CD14-positive monocyte (primary cell): ENCODE results near the gene UBQLN2. TPM values are rescaled to one million over a fixed set of nuclear protein-coding genes. Genes with fewer than 3 reads are reported as not detected.

Experiments
- DNase-seq, 3 donors: peaks; one replicate each; pipeline ENCODE4 v3.0.0-alpha.2; 2011 to 2022
- H2AFZ ChIP-seq: 2 replicates; pipeline ENCODE4 v1.6.0; 2012; ENCODE audit warnings: mild to moderate bottlenecking, low read depth, low read length, inconsistent platforms; ENCODE audit not compliant: insufficient read depth, poor library complexity, severe bottlenecking
- H3K27ac ChIP-seq, 2 donors: 1 replicate in 1 of 2; 2 replicates in 1 of 2; pipeline ENCODE4 v1.5.1; 2012 to 2013; ENCODE audit warnings: low read length in 2 of 2, control low read depth in 1 of 2, inconsistent platforms in 1 of 2, low read depth in 1 of 2, mild to moderate bottlenecking in 1 of 2
- H3K27me3 ChIP-seq, 2 donors: one replicate each; pipeline versions ENCODE4 v1.6.0 to v1.6.1; 2011 to 2013; ENCODE audit warnings: low read length in 2 of 2; ENCODE audit not compliant: control insufficient read depth in 2 of 2, insufficient read depth in 2 of 2
- H3K36me3 ChIP-seq, 2 donors: replicated peaks in 1 of 2; 1 replicate in 1 of 2; 2 replicates in 1 of 2; pipeline versions ENCODE4 v1.5.1 to v1.6.1; 2012 to 2013; ENCODE audit warnings: low read length in 2 of 2, control low read depth in 1 of 2, inconsistent platforms in 1 of 2, mild to moderate bottlenecking in 1 of 2; ENCODE audit not compliant: insufficient read depth in 2 of 2, control insufficient read depth in 1 of 2
- H3K4me1 ChIP-seq, 2 donors: 1 replicate in 1 of 2; 2 replicates in 1 of 2; pipeline versions ENCODE4 v1.5.1 to v1.6.1; 2012 to 2013; ENCODE audit warnings: low read length in 2 of 2, control low read depth in 1 of 2, inconsistent platforms in 1 of 2, mild to moderate bottlenecking in 1 of 2, moderate library complexity in 1 of 2; ENCODE audit not compliant: insufficient read depth in 2 of 2, control insufficient read depth in 1 of 2
- H3K4me2 ChIP-seq: replicated peaks from 2 replicates; pipeline ENCODE3; 2012; ENCODE audit warnings: low read length, moderate library complexity, mild to moderate bottlenecking; ENCODE audit not compliant: poor library complexity, severe bottlenecking; ENCODE audit errors: extremely low read depth
- H3K4me3 ChIP-seq, 3 experiments: fragments of 200-600 bp in 1 of 3; sonication (generic) in 1 of 3; replicated peaks in 1 of 3; 1 replicate in 2 of 3; 2 replicates in 1 of 3; pipeline ENCODE4 v1.5.1; 2011 to 2013; ENCODE audit warnings: low read length in 3 of 3, mild to moderate bottlenecking in 3 of 3, control low read depth in 2 of 3, low read depth in 2 of 3, inconsistent platforms in 1 of 3, moderate library complexity in 1 of 3
- H3K79me2 ChIP-seq: 2 replicates; pipeline ENCODE4 v1.6.0; 2012; ENCODE audit warnings: mild to moderate bottlenecking, control low read depth, inconsistent platforms, low read length, moderate library complexity; ENCODE audit not compliant: insufficient read depth
- H3K9ac ChIP-seq: 2 replicates; pipeline ENCODE4 v1.6.0; 2017; ENCODE audit warnings: low read length, mild to moderate bottlenecking; ENCODE audit not compliant: insufficient read depth, poor library complexity, severe bottlenecking
- H3K9me3 ChIP-seq, 2 donors: replicated peaks in 1 of 2; 1 replicate in 1 of 2; 2 replicates in 1 of 2; pipeline versions ENCODE4 v1.5.1 to v1.6.1; 2012 to 2013; ENCODE audit warnings: low read length in 2 of 2, control low read depth in 1 of 2; ENCODE audit not compliant: control insufficient read depth in 1 of 2, insufficient read depth in 1 of 2
- H4K20me1 ChIP-seq: 2 replicates; pipeline ENCODE4 v1.6.0; 2012; ENCODE audit warnings: mild to moderate bottlenecking, low read length, control low read depth, moderate library complexity; ENCODE audit not compliant: insufficient read depth
- H3K27ac Mint-ChIP-seq, 7 donors: one replicate each; pipeline ENCODE4 v1.8.0; 2020; ENCODE audit warnings: mild to moderate bottlenecking in 7 of 7, mixed read lengths in 7 of 7, moderate library complexity in 6 of 7, inconsistent platforms in 2 of 7
- H3K27me3 Mint-ChIP-seq, 3 donors: one replicate each; pipeline ENCODE4 v1.8.0; 2021 to 2022; ENCODE audit warnings: low read depth in 3 of 3, mild to moderate bottlenecking in 3 of 3, mixed read lengths in 3 of 3, moderate library complexity in 3 of 3, inconsistent platforms in 1 of 3
- H3K36me3 Mint-ChIP-seq, 2 donors: one replicate each; pipeline ENCODE4 v1.8.0; 2020; ENCODE audit warnings: mixed read lengths in 2 of 2, inconsistent platforms in 1 of 2, mild to moderate bottlenecking in 1 of 2
- H3K4me1 Mint-ChIP-seq: one replicate; pipeline ENCODE4 v1.8.0; 2020; ENCODE audit warnings: mild to moderate bottlenecking, mixed read lengths
- H3K4me3 Mint-ChIP-seq, 2 donors: one replicate each; pipeline ENCODE4 v1.8.0; 2020; ENCODE audit warnings: mild to moderate bottlenecking in 2 of 2, mixed read lengths in 2 of 2, moderate library complexity in 1 of 2
- H3K9me3 Mint-ChIP-seq, 7 donors: one replicate each; pipeline ENCODE4 v1.8.0; 2020 to 2022; ENCODE audit warnings: mixed read lengths in 7 of 7, mild to moderate bottlenecking in 6 of 7, moderate library complexity in 6 of 7, inconsistent platforms in 2 of 7
- WGBS: methylation state at CpG from one replicate; pipeline ENCODE4 v1.1.5; 2013; ENCODE audit warnings: missing lambda C conversion rate; ENCODE audit not compliant: insufficient coverage; 5-methylcytosine and 5-hydroxymethylcytosine counted together
- intact Hi-C, 2 donors: fragments of 100-400 bp; cut with micrococcal nuclease; formaldehyde crosslinking; loops; one replicate each; pipeline versions ENCODE4 v1.15.0 to v1.15.1; 2023
- polyA plus RNA-seq, 3 donors: library from polyadenylated mRNA; depleted of rRNA in 1 of 3; unstranded in 2 of 3; stranded (reverse) in 1 of 3; fragments of 300-500 nt in 2 of 3; fragments of >200 nt in 1 of 3; fragmentation: Illumina TruSeq in 2 of 3; gene quantifications; 1 replicate in 2 of 3; 2 replicates in 1 of 3; pipeline ENCODE4 v1.2.3, GENCODE V29; 2012 to 2021
- TF ChIP-seq, protein P1 (sequence below): fragments of 200-600 bp; IDR thresholded peaks from one replicate; pipeline ENCODE4 v1.8.0; 2022; ENCODE audit warnings: antibody characterized with exemption, mild to moderate bottlenecking

The UBQLN2 gene
- polyA plus RNA-seq, 3 donors = 12.6 to 38.4 (median 28.8) TPM

DNA sequence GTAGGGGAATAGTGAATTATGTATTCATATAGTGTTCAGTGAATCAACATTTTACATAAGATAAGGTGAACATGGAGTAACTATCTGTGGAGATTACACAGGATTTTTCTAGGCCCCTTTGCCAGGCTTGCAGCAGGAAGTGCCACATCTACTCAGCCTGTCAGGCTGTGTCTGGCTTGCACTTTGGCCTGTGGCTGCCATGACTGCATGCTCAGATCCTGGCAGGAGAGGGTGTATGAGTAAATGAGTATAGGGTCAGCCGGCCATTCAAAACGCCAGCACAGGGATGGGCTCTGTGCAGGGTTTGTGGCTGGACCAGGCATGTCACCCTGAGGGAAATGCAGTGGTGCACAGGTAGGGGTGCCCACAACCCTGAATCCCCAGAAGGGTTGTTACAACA lies 51.9 kb downstream of the UBQLN2 start:
- TF ChIP-seq, protein P1, sequence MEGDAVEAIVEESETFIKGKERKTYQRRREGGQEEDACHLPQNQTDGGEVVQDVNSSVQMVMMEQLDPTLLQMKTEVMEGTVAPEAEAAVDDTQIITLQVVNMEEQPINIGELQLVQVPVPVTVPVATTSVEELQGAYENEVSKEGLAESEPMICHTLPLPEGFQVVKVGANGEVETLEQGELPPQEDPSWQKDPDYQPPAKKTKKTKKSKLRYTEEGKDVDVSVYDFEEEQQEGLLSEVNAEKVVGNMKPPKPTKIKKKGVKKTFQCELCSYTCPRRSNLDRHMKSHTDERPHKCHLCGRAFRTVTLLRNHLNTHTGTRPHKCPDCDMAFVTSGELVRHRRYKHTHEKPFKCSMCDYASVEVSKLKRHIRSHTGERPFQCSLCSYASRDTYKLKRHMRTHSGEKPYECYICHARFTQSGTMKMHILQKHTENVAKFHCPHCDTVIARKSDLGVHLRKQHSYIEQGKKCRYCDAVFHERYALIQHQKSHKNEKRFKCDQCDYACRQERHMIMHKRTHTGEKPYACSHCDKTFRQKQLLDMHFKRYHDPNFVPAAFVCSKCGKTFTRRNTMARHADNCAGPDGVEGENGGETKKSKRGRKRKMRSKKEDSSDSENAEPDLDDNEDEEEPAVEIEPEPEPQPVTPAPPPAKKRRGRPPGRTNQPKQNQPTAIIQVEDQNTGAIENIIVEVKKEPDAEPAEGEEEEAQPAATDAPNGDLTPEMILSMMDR = no peak

More for the DNA sequence above, 51.9 kb downstream of the UBQLN2 start:
- intact Hi-C loops = no loop called here
- Mint-ChIP-seq H3K27me3 (peaks cover 0 to 8% (median 0%) of the 10 kb centered on the region in 3 donors), H3K4me3 (no peak overlapping the region), H3K36me3 (no peaks in the 10 kb centered on the region), H3K4me1 (peaks cover 2% of the 10 kb centered on the region), H3K9me3 (peaks cover 0 to 9% (median 2%) of the 10 kb centered on the region in 7 donors), H3K27ac (no peak overlapping the region)
- Histone ChIP-seq H4K20me1 (no peaks in the 10 kb centered on the region), H2AFZ (no peak overlapping the region), H3K4me1 (no peaks in the 10 kb centered on the region), H3K79me2 (no peaks in the 10 kb centered on the region), H3K4me2 (no peak overlapping the region), H3K27me3 (no peaks in the 10 kb centered on the region), H3K9ac (no peak overlapping the region), H3K4me3 (no peak overlapping the region), H3K9me3 (peaks cover 0 to 4% of the 10 kb centered on the region in 2 donors), H3K36me3 (no peaks in the 10 kb centered on the region), H3K27ac (no peak overlapping the region)
- no peak for DNase-seq
- WGBS = no CpG with 5 or more reads among the region's 2 CpGs

Other genes starting within 250 kb of the UBQLN2 start
- 10 to 100 TPM; 14.4 to 24.9 (median 22.1) TPM for gene NBDY, start 165.6 kb downstream of the UBQLN2 start, polyA plus RNA-seq